Measurements from ENCODE around the gene ACP5.
A peak's percentile ranks its signal among the peaks of the same experiment; 100 is the strongest.
"Not testable (repeated sequence)": the region's sequence is repeated elsewhere in the genome, so short reads cannot be mapped to it uniquely, and the experiment has no call there.

The ACP5 gene

GRCh38 chr19:11587302-11587974, 10.0 kb upstream of the ACP5 start:
- peaks cover 25 to 48% (median 38%) of the 10 kb centered on the region in 10 experiments for H3K4me1 ChIP-seq
- 0 out of 22 replicates have a peak overlapping the region, but pooled peaks of 2 of the 11 experiments have one; percentile 35 to 37 for H3K9ac ChIP-seq
- TF ChIP-seq Cebpa-rat (IDR thresholded peaks at IDR 0.05): no peak
- H3K36me3 ChIP-seq: no peaks in the 10 kb centered on the region
- H3K9me3 ChIP-seq (replicated peaks in 1 of 11): no peaks in the 10 kb centered on the region
- H3K4me3 ChIP-seq: no peak overlapping the region
- no peaks in the 10 kb centered on the region for H3K27me3 ChIP-seq
- H3K27ac ChIP-seq: no peak overlapping the region
- H4K20me1 ChIP-seq: no peaks in the 10 kb centered on the region
- H3K4me2 ChIP-seq: peak overlapping the region in 6 of 11 experiments; percentile 7 to 56 (median 48); a peak in 5 of 22 replicates

- H3K4me2 ChIP-seq: peak overlapping the region; percentile 14 to 56 (median 35); a peak in 16 of 22 replicates
- H3K27me3 ChIP-seq: no peaks in the 10 kb centered on the region
- no peaks in the 10 kb centered on the region for H4K20me1 ChIP-seq
Observed at GRCh38 chr19:11586331-11586730, 8.9 kb upstream of the ACP5 start.

GRCh38 chr19:11581740-11582139, 4.3 kb upstream of the ACP5 start:
- H3K9me3 ChIP-seq (replicated peaks in 1 of 11): no peaks in the 10 kb centered on the region
- peak overlapping the region; percentile 7 to 67 (median 50); a peak in 17 of 22 replicates for H3K9ac ChIP-seq
- H3K36me3 ChIP-seq: no peaks in the 10 kb centered on the region
- TF ChIP-seq Cebpa-rat (IDR thresholded peaks at IDR 0.05): no peak
- H3K4me1 ChIP-seq: peaks cover 73 to 99% (median 83%) of the 10 kb centered on the region in 10 experiments
- peak overlapping the region; percentile 77 to 97 (median 88) for H3K4me2 ChIP-seq
- H3K27me3 ChIP-seq: peaks cover 19 to 33% (median 28%) of the 10 kb centered on the region in 11 experiments
- H3K27ac ChIP-seq: peak overlapping the region; percentile 7 to 75 (median 65); a peak in 20 of 22 replicates
- H3K4me3 ChIP-seq: peak overlapping the region in 6 of 10 experiments; percentile 2 to 48 (median 24); a peak in 6 of 20 replicates
- peaks cover 0 to 12% (median 0%) of the 10 kb centered on the region in 11 experiments; a peak in 3 of 22 replicates for H4K20me1 ChIP-seq

More at GRCh38 chr19:11586331-11586730, 8.9 kb upstream of the ACP5 start:
- H3K4me3 ChIP-seq: no peak overlapping the region
- no peaks in the 10 kb centered on the region for H3K36me3 ChIP-seq
- H3K9ac ChIP-seq: no peak overlapping the region
- peak overlapping the region in 1 of 11 experiments; percentile 2; a peak in 1 of 22 replicates for H3K27ac ChIP-seq
- H3K9me3 ChIP-seq (replicated peaks in 1 of 11): no peaks in the 10 kb centered on the region
- no peak for TF ChIP-seq Cebpa-rat (IDR thresholded peaks at IDR 0.05)
- peaks cover 34 to 59% (median 46%) of the 10 kb centered on the region in 10 experiments for H3K4me1 ChIP-seq

GRCh38 chr19:11580116-11580515, 2.7 kb upstream of the ACP5 start:
- Histone ChIP-seq H3K4me2 (peak overlapping the region; percentile 77 to 97 (median 88)), H3K4me1 (peaks cover 65 to 92% (median 74%) of the 10 kb centered on the region in 10 experiments), H3K9ac (no peak overlapping the region; a peak in 1 of 22 replicates), H4K20me1 (peaks cover 0 to 12% (median 0%) of the 10 kb centered on the region in 11 experiments; a peak in 3 of 22 replicates), H3K27me3 (peaks cover 19 to 34% (median 28%) of the 10 kb centered on the region in 11 experiments), H3K4me3 (no peak overlapping the region), H3K9me3 (replicated peaks in 1 of 11) (no peaks in the 10 kb centered on the region), H3K36me3 (no peaks in the 10 kb centered on the region), H3K27ac (no peak overlapping the region)
- TF ChIP-seq Cebpa-rat (IDR thresholded peaks at IDR 0.05): no peak

- Histone ChIP-seq H4K20me1 (peaks cover 0 to 12% (median 0%) of the 10 kb centered on the region in 11 experiments; a peak in 3 of 22 replicates), H3K4me3 (peak overlapping the region in 9 of 10 experiments; percentile 29 to 59 (median 48); a peak in 14 of 20 replicates), H3K36me3 (no peaks in the 10 kb centered on the region), H3K27ac (peak overlapping the region in 1 of 11 experiments; percentile 35; a peak in 1 of 22 replicates), H3K4me1 (peaks cover 60 to 77% (median 66%) of the 10 kb centered on the region in 10 experiments), H3K9ac (peak overlapping the region in 6 of 11 experiments; percentile 6 to 73 (median 26); a peak in 6 of 22 replicates), H3K9me3 (replicated peaks in 1 of 11) (no peaks in the 10 kb centered on the region), H3K27me3 (peaks cover 19 to 34% (median 28%) of the 10 kb centered on the region in 11 experiments), H3K4me2 (peak overlapping the region; percentile 81 to 97 (median 88))
- TF ChIP-seq Cebpa-rat (IDR thresholded peaks at IDR 0.05): no peak
Observed at GRCh38 chr19:11578258-11579142, 1.1 kb upstream of the ACP5 start.

GRCh38 chr19:11576227-11576626, 1.2 kb downstream of the ACP5 start:
- H3K36me3 ChIP-seq: no peaks in the 10 kb centered on the region
- H3K4me2 ChIP-seq: peak overlapping the region in 2 of 11 experiments; percentile 90 to 97; a peak in 3 of 22 replicates
- no peak overlapping the region for H3K9ac ChIP-seq
- H3K4me3 ChIP-seq: no peak overlapping the region
- no peak for TF ChIP-seq Cebpa-rat (IDR thresholded peaks at IDR 0.05)
- H3K27me3 ChIP-seq: peaks cover 19 to 34% (median 28%) of the 10 kb centered on the region in 11 experiments
- H3K9me3 ChIP-seq (replicated peaks in 1 of 11): no peaks in the 10 kb centered on the region
- peaks cover 0 to 12% (median 0%) of the 10 kb centered on the region in 11 experiments; a peak in 3 of 22 replicates for H4K20me1 ChIP-seq
- H3K27ac ChIP-seq: no peak overlapping the region
- H3K4me1 ChIP-seq: peaks cover 40 to 54% (median 46%) of the 10 kb centered on the region in 10 experiments

- Histone ChIP-seq H3K36me3 (no peaks in the 10 kb centered on the region), H3K9me3 (replicated peaks in 1 of 11) (no peaks in the 10 kb centered on the region), H3K4me3 (no peak overlapping the region), H3K27me3 (peaks cover 19 to 30% (median 27%) of the 10 kb centered on the region in 11 experiments), H3K4me2 (peak overlapping the region in 5 of 11 experiments; percentile 11 to 38 (median 21); a peak in 4 of 22 replicates), H3K27ac (no peak overlapping the region), H3K4me1 (peaks cover 33 to 46% (median 39%) of the 10 kb centered on the region in 10 experiments), H3K9ac (no peak overlapping the region), H4K20me1 (peaks cover 0 to 12% (median 0%) of the 10 kb centered on the region in 11 experiments; a peak in 3 of 22 replicates)
- no peak for TF ChIP-seq Cebpa-rat (IDR thresholded peaks at IDR 0.05)
Observed at GRCh38 chr19:11574689-11575088, 2.8 kb downstream of the ACP5 start.

GRCh38 chr19:11573763-11574162, 3.7 kb downstream of the ACP5 start:
- H3K4me3 ChIP-seq; H3K27ac ChIP-seq; H3K9me3 ChIP-seq (replicated peaks in 1 of 11); H3K9ac ChIP-seq; H3K36me3 ChIP-seq; H3K4me2 ChIP-seq: not testable (repeated sequence)
- H3K27me3 ChIP-seq: peaks cover 11 to 21% (median 18%) of the 10 kb centered on the region in 11 experiments
- H3K4me1 ChIP-seq: peaks cover 34 to 46% (median 41%) of the 10 kb centered on the region in 10 experiments
- H4K20me1 ChIP-seq: peaks cover 0 to 12% (median 0%) of the 10 kb centered on the region in 11 experiments; a peak in 3 of 22 replicates

GRCh38 chr19:11573354-11573753, 4.1 kb downstream of the ACP5 start:
- Histone ChIP-seq H3K4me1 (peaks cover 34 to 46% (median 41%) of the 10 kb centered on the region in 10 experiments), H4K20me1 (peaks cover 0 to 12% (median 0%) of the 10 kb centered on the region in 11 experiments; a peak in 3 of 22 replicates), H3K27me3 (peaks cover 7 to 17% (median 14%) of the 10 kb centered on the region in 11 experiments)
- H3K27ac ChIP-seq; H3K9me3 ChIP-seq (replicated peaks in 1 of 11); H3K9ac ChIP-seq; H3K4me2 ChIP-seq; H3K4me3 ChIP-seq; H3K36me3 ChIP-seq: not testable (repeated sequence)
